ENCODE measurements around the gene ABCA5.
A peak's percentile ranks its signal among the peaks of the same experiment; 100 is the strongest.

ABCA5 gene

GRCh38 chr17:69327060-69327831 lies at the start of gene ABCA5:
Gene ABCA5 (minus strand): TSS chr17:69327133. CDS start chr17:69314415, 12,718 bp downstream.
- DNase-seq (ENCODE audit: low read depth), result peak; percentile 84

- no peak for DNase-seq (ENCODE audit: low read depth)
These were observed 48.3 kb upstream of the ABCA5 start for GRCh38 chr17:69375229-69375628.

GRCh38 chr17:69373069-69373468 lies 46.1 kb upstream of the ABCA5 start:
- no peak for DNase-seq (ENCODE audit: low read depth)

- no peak for DNase-seq (ENCODE audit: low read depth)
These were observed 40.4 kb upstream of the ABCA5 start for GRCh38 chr17:69367298-69367697.

GRCh38 chr17:69363488-69364210 lies 36.7 kb upstream of the ABCA5 start:
- DNase-seq (ENCODE audit: low read depth), result no peak

GRCh38 chr17:69361156-69361555 lies 34.2 kb upstream of the ABCA5 start:
- DNase-seq (ENCODE audit: low read depth), result no peak

GRCh38 chr17:69358688-69359596 lies 32.0 kb upstream of the ABCA5 start:
- no peak for DNase-seq (ENCODE audit: low read depth)

GRCh38 chr17:69357701-69358100 lies 30.8 kb upstream of the ABCA5 start:
- no peak for DNase-seq (ENCODE audit: low read depth)

GRCh38 chr17:69356625-69357024 lies 29.7 kb upstream of the ABCA5 start:
- no peak for DNase-seq (ENCODE audit: low read depth)

GRCh38 chr17:69350911-69351310 lies 24.0 kb upstream of the ABCA5 start:
- peak; percentile 7 for DNase-seq (ENCODE audit: low read depth)

GRCh38 chr17:69348429-69348828 lies 21.5 kb upstream of the ABCA5 start:
- no peak for DNase-seq (ENCODE audit: low read depth)

- DNase-seq (ENCODE audit: low read depth), result no peak
These were observed 19.8 kb upstream of the ABCA5 start for GRCh38 chr17:69346766-69347165.

- no peak for DNase-seq (ENCODE audit: low read depth)
These were observed 18.0 kb upstream of the ABCA5 start for GRCh38 chr17:69344939-69345338.

- DNase-seq (ENCODE audit: low read depth), result no peak
These were observed 16.1 kb upstream of the ABCA5 start for GRCh38 chr17:69342896-69343644.

- DNase-seq (ENCODE audit: low read depth), result no peak
These were observed 13.0 kb upstream of the ABCA5 start for GRCh38 chr17:69339937-69340336.

- DNase-seq (ENCODE audit: low read depth), result no peak
These were observed 10.1 kb upstream of the ABCA5 start for GRCh38 chr17:69336996-69337395.

GRCh38 chr17:69336580-69336979 lies 9.6 kb upstream of the ABCA5 start:
- no peak for DNase-seq (ENCODE audit: low read depth)

GRCh38 chr17:69335058-69335457 lies 8.1 kb upstream of the ABCA5 start:
- DNase-seq (ENCODE audit: low read depth), result peak; percentile 50

- DNase-seq (ENCODE audit: low read depth), result no peak
These were observed 6.6 kb upstream of the ABCA5 start for GRCh38 chr17:69333561-69333960.

- no peak for DNase-seq (ENCODE audit: low read depth)
These were observed 4.8 kb upstream of the ABCA5 start for GRCh38 chr17:69331756-69332155.

- DNase-seq (ENCODE audit: low read depth), result peak; percentile 16
These were observed 415 bp downstream of the ABCA5 start for GRCh38 chr17:69326377-69327059.
